Kidney epithelial cell (primary cell): ENCODE results near the gene ADGRD2. TPM values are rescaled to one million over a fixed set of nuclear protein-coding genes. Genes with fewer than 3 reads are reported as not detected.

Experiments used
- DNase-seq: peaks from one replicate; pipeline ENCODE4 v3.0.0-alpha.2; 2010; ENCODE audit warnings: low read depth
- H3K27me3 ChIP-seq: 2 replicates; pipeline ENCODE4 v1.6.0; 2011; ENCODE audit warnings: low read length; ENCODE audit not compliant: control insufficient read depth, insufficient read depth
- H3K36me3 ChIP-seq: 2 replicates; pipeline ENCODE4 v1.5.1; 2011; ENCODE audit warnings: low read length; ENCODE audit not compliant: control insufficient read depth, insufficient read depth
- H3K4me3 ChIP-seq: 2 replicates; pipeline ENCODE4 v1.5.1; 2011; ENCODE audit warnings: low read depth, mild to moderate bottlenecking, control low read depth, low read length
- total RNA-seq: library from RNA; depleted of rRNA; stranded (reverse); fragments of >200 nt; gene quantifications from 2 replicates; pipeline ENCODE4 v1.2.3, GENCODE V29; 2015
- TF ChIP-seq, protein P1 (sequence below): IDR thresholded peaks from 2 replicates; pipeline ENCODE4 v1.5.1; 2011; ENCODE audit warnings: mild to moderate bottlenecking, moderate library complexity, low read length, control low read depth, inconsistent platforms; ENCODE audit not compliant: insufficient read depth, poor library complexity, severe bottlenecking

Gene ADGRD2
- total RNA-seq, 1 donor from 2014 or later, result not detected

DNA sequence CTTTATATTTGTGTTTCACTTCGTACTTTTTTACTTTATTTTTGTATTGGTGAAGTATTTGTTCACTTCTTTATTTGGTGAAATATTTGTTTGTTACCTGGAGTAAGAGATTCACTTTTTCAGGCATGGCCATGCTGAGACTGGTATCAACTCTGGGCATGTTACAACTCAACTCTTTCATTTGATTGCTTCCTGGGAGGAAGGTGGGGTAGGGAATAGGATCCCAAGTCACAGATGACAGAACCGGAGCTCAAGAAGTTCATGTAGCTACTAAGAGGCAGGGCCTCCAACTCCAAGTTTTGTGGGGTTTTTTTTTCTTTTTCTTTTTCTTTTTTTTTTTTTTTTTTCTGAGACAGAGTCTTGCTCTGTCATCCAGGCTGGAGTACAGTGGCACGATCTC, 6.1 kb upstream of the ADGRD2 start:
- no peak for DNase-seq
- Histone ChIP-seq H3K36me3 (no peaks in the 10 kb centered on the region), H3K27me3 (peaks cover 6% of the 10 kb centered on the region), H3K4me3 (no peak overlapping the region)
- TF ChIP-seq, protein P1, sequence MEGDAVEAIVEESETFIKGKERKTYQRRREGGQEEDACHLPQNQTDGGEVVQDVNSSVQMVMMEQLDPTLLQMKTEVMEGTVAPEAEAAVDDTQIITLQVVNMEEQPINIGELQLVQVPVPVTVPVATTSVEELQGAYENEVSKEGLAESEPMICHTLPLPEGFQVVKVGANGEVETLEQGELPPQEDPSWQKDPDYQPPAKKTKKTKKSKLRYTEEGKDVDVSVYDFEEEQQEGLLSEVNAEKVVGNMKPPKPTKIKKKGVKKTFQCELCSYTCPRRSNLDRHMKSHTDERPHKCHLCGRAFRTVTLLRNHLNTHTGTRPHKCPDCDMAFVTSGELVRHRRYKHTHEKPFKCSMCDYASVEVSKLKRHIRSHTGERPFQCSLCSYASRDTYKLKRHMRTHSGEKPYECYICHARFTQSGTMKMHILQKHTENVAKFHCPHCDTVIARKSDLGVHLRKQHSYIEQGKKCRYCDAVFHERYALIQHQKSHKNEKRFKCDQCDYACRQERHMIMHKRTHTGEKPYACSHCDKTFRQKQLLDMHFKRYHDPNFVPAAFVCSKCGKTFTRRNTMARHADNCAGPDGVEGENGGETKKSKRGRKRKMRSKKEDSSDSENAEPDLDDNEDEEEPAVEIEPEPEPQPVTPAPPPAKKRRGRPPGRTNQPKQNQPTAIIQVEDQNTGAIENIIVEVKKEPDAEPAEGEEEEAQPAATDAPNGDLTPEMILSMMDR, result no peak

DNA sequence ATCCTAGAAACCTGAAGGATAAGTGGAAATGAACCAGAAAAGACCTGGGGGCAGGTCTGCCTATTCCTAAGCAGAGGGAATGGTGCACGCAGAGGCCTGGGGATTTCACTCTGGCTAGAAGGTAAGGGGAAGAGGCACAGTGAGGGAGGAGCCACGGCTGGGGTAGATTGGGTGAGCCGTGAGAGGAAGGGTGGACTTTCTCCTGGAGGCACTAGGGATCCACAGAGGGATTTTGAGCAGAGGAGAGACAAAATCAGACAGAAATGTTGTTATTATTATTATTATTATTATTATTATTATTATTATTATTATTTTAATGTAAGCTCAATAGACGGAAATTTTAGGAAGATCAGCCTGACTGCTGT, 3.0 kb upstream of the ADGRD2 start:
- no peak overlapping the region for H3K4me3 ChIP-seq
- DNase-seq, result no peak
- H3K27me3 ChIP-seq, result peaks cover 26% of the 10 kb centered on the region
- TF ChIP-seq, protein P1, result no peak
- no peaks in the 10 kb centered on the region for H3K36me3 ChIP-seq

DNA sequence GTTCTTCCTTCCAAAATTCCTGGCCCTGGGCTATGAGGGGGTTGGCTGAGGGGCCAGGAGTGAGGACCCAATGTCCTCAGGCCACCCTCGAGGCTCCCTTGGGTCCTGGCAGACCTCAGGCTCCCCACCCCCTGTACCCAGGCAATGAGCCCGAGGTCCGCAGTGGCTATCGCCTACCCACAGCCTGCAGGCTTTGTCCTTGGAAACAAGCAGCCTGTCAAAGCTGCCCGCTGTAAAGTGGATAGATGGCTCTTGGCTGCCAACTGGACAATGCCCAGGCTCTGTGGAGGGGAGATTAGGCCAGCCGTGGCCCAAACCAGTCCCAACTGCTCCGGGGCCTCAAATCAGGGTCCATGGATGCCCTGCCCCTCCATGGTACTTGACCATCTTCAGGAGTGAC, 2.2 kb upstream of the ADGRD2 start:
- H3K27me3 ChIP-seq, result peaks cover 34% of the 10 kb centered on the region
- no peak overlapping the region for H3K4me3 ChIP-seq
- H3K36me3 ChIP-seq, result no peaks in the 10 kb centered on the region
- TF ChIP-seq, protein P1, result no peak
- no peak for DNase-seq

- peaks cover 48% of the 10 kb centered on the region for H3K27me3 ChIP-seq
- no peak for DNase-seq
- TF ChIP-seq, protein P1, result no peak
- no peak overlapping the region for H3K4me3 ChIP-seq
- H3K36me3 ChIP-seq, result no peaks in the 10 kb centered on the region
Observed at GRCh38 chr9:124449381-124450151, 685 bp upstream of the ADGRD2 start.

DNA sequence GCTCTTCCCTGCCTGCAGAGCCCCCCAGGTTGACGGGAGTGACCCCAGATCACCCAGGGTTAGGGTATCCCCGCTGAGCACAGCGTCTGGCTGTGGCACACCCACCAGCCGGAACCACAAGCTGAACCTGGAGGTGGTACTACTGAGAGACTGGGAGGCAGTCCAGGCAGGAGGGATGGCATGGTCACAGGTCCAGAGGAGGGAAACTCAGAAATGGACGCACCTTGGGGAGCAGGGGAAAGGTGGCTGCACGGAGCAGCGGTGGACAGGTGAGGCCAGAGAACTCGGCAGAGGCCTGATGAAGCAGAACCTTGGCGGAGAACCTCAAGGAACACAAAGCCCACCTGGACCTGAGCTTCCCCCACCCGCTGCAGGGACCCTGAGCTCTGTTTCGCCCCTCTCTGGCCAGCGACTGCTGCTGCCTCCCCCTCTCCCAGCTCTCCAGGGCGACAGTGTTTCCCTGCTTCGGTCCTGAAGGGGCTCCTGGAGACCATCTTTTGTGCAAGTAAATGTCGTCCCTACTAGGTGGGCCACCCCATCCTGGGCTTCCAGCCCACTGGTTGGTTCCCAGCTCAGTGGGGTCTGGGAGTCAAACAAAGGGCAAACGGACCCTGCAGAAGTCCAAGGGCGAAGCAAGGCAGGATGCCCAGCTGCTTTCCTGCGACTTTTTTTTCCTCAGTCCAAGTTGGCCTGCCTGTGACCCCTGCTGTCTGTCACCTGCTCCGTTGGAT, 845 bp downstream of the ADGRD2 start:
- Histone ChIP-seq H3K36me3 (no peaks in the 10 kb centered on the region), H3K27me3 (peaks cover 58% of the 10 kb centered on the region), H3K4me3 (no peak overlapping the region)
- TF ChIP-seq, protein P1, result no peak
- DNase-seq, result no peak
